ENCODE results near the gene CNGA3.

DNA sequence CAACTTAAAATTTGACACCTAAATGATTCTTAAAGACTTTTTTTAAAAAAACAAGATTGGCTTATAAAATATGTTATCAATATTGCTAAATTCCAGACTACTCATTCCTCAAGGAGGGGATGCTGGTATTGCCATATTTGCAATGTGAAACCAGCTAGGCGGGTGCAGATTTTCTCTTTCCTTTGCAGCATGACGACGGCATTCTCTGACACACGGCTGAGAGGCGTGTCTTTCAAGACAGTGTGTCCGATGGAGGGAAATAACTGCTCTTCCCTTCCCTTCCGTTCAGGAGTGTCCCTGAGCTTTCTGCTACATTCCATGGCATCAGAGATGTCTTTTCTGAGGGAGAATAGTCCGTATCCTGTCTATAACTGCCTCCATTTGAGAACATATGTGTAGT is 38.2 kb upstream of the CNGA3 start:
- no peak for TF ChIP-seq JUNB (IDR thresholded peaks at IDR 0.05; ENCODE audit: unreplicated experiment)
- TF ChIP-seq POLR2AphosphoS5 (IDR thresholded peaks at IDR 0.05; ENCODE audit: low read depth): no peak
- TF ChIP-seq, protein P1, sequence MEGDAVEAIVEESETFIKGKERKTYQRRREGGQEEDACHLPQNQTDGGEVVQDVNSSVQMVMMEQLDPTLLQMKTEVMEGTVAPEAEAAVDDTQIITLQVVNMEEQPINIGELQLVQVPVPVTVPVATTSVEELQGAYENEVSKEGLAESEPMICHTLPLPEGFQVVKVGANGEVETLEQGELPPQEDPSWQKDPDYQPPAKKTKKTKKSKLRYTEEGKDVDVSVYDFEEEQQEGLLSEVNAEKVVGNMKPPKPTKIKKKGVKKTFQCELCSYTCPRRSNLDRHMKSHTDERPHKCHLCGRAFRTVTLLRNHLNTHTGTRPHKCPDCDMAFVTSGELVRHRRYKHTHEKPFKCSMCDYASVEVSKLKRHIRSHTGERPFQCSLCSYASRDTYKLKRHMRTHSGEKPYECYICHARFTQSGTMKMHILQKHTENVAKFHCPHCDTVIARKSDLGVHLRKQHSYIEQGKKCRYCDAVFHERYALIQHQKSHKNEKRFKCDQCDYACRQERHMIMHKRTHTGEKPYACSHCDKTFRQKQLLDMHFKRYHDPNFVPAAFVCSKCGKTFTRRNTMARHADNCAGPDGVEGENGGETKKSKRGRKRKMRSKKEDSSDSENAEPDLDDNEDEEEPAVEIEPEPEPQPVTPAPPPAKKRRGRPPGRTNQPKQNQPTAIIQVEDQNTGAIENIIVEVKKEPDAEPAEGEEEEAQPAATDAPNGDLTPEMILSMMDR (conservative IDR thresholded peaks at IDR 0.05; ENCODE audit: low read depth in 2 of 2): no peak
- TF ChIP-seq CREB1 (CRISPR knock-in tag; IDR thresholded peaks at IDR 0.05; ENCODE audit: low read depth): no peak
- no peak for TF ChIP-seq ETS1 (IDR thresholded peaks at IDR 0.05)
- no peak for TF ChIP-seq REST (IDR thresholded peaks at IDR 0.05; ENCODE audit: unreplicated experiment)
- TF ChIP-seq EZH2phosphoT487 (IDR thresholded peaks at IDR 0.05; ENCODE audit: unreplicated experiment): no peak
- no peak for TF ChIP-seq NANOG (IDR thresholded peaks at IDR 0.05; ENCODE audit: borderline replicate concordance)
- TF ChIP-seq EZH2 (IDR thresholded peaks at IDR 0.05; ENCODE audit: low read depth, unreplicated experiment): no peak

All from GM23338 (cell line).